ENCODE measurements around the gene PRR36.

Gene PRR36

DNA sequence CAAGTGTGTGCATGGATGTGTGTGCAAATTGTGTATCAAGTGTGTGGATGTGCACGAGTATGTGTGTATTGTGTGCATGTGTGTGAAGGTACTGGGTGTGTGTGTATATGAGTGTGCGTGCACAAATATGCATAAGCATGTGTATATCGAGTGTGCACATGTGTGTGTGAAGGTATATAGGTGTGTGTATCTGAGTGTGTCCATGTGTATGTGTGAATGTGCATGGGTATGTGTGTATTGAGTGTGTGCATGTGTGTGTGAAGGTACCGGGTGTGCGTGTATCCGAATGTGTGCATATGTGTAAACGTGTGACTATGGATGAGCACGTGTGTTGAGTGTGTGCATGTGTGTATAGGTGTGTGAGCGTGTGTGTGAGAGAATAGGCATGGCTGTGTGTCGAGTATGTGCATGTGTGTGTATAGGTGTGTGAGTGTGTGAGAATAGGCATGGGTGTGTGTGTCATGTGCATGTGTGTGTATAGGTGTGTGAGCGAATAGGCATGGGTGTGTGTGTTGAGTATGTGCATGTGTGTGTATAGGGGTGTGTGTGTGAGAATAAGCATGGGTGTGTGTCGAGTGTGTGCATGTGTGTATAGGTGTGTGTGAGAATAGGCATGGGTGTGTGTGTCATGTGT is 31.4 kb downstream of the PRR36 start:
- Mint-ChIP-seq H3K27ac (no peak overlapping the region), H3K36me3 (ENCODE audit: low read depth) (no peaks in the 10 kb centered on the region), H3K27me3 (ENCODE audit: low read depth, poor library complexity) (peaks cover 22% of the 10 kb centered on the region), H3K4me1 (no peaks in the 10 kb centered on the region), H3K9me3 (no peaks in the 10 kb centered on the region), H3K4me3 (no peak overlapping the region)
- TF ChIP-seq, protein P1, sequence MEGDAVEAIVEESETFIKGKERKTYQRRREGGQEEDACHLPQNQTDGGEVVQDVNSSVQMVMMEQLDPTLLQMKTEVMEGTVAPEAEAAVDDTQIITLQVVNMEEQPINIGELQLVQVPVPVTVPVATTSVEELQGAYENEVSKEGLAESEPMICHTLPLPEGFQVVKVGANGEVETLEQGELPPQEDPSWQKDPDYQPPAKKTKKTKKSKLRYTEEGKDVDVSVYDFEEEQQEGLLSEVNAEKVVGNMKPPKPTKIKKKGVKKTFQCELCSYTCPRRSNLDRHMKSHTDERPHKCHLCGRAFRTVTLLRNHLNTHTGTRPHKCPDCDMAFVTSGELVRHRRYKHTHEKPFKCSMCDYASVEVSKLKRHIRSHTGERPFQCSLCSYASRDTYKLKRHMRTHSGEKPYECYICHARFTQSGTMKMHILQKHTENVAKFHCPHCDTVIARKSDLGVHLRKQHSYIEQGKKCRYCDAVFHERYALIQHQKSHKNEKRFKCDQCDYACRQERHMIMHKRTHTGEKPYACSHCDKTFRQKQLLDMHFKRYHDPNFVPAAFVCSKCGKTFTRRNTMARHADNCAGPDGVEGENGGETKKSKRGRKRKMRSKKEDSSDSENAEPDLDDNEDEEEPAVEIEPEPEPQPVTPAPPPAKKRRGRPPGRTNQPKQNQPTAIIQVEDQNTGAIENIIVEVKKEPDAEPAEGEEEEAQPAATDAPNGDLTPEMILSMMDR (IDR thresholded peaks at IDR 0.05): no peak
- DNase-seq: no peak

DNA sequence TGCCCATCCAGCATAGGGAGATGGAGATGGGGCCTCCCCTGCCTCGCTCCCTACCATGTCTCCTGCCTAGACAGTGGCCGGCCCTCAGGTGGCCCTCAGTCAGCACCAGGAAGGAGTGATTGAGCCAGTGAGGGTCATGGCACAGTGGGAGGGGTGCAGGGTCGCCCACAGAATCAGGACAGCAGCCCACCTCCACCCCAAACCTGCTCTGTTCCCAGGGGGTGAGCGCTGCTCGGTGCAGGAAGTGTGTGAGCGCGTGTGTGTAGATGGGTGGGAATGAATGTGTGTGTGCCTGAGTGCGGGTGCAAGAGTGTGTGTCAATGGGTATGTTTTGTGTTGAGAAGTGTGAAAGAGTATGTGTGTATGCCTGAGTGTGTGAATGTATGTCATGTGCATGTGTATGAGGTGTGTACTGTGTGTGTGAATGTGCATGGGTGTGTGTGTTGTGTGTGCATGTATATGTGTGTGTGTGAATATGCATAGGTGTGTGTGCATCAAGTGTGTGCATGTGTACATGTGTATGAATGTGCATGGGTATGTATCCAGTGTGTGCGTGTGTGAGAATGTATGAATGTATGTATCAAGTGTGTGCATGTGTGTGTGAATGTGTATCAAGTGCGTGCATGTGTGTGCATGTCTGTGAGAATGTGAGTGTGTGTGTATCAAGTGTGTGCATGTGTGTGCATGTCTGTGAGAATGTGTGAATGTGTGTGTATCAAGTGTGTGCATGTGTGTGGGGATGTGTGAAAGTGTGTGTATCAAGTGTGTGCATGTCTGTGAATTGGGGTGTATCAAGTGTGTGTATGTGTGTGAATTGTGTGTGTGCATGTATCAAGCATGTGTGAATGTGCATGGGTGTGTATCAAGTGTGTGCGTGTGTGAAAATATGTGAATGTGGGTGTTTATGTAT is 32.2 kb downstream of the PRR36 start:
- Mint-ChIP-seq H3K27me3 (ENCODE audit: low read depth, poor library complexity) (peaks cover 25% of the 10 kb centered on the region), H3K36me3 (ENCODE audit: low read depth) (no peaks in the 10 kb centered on the region), H3K27ac (no peak overlapping the region), H3K4me1 (no peaks in the 10 kb centered on the region), H3K9me3 (no peaks in the 10 kb centered on the region), H3K4me3 (no peak overlapping the region)
- TF ChIP-seq, protein P1 (IDR thresholded peaks at IDR 0.05): no peak
- DNase-seq: no peak

DNA sequence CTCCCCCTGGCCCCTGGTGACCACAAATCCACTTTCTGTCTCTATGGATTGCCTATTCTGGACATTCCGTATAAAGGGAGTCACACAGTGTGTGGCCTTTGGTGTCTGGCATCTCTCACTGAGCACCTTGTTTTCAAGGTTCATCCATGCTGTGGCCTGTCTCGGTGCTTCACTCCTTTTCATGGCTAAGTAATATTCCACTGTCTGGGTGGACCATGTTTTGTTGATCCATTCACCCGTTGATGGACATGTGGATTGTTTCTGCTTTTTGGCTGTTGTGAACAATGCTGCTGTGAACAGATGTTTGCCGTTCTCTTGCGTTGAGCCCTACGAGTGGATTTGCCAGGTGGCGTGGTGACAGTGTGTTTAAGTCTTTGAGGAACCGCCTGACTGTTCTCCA is 33.6 kb downstream of the PRR36 start:
- H3K9me3 Mint-ChIP-seq: no peaks in the 10 kb centered on the region
- no peaks in the 10 kb centered on the region for H3K4me1 Mint-ChIP-seq
- no peaks in the 10 kb centered on the region for H3K36me3 Mint-ChIP-seq (ENCODE audit: low read depth)
- DNase-seq: no peak
- H3K27me3 Mint-ChIP-seq (ENCODE audit: low read depth, poor library complexity): peaks cover 28% of the 10 kb centered on the region
- no peak overlapping the region for H3K4me3 Mint-ChIP-seq
- no peak overlapping the region for H3K27ac Mint-ChIP-seq
- TF ChIP-seq, protein P1 (IDR thresholded peaks at IDR 0.05): no peak

DNA sequence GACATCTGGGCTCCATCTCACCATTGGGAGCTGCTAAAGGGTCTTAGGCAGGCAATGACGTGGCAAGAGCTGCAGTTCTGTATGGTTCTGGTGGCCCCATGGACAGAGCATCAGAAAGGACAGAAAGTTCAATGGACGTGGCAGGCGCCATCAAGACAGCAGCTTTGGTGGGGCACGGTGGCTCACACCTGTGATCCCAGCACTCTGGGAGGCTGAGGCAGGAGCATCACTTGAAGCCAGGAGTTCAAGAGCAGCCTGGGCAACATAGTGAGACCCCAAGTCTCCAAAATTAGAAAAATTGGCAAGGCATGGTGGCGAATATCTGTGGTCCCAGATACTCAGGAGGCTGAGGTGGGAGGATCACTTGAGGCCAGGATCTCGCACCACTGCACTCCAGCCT is 34.7 kb downstream of the PRR36 start:
- Mint-ChIP-seq H3K9me3 (no peaks in the 10 kb centered on the region), H3K36me3 (ENCODE audit: low read depth) (no peaks in the 10 kb centered on the region)
- TF ChIP-seq, protein P1 (IDR thresholded peaks at IDR 0.05): no peak

DNA sequence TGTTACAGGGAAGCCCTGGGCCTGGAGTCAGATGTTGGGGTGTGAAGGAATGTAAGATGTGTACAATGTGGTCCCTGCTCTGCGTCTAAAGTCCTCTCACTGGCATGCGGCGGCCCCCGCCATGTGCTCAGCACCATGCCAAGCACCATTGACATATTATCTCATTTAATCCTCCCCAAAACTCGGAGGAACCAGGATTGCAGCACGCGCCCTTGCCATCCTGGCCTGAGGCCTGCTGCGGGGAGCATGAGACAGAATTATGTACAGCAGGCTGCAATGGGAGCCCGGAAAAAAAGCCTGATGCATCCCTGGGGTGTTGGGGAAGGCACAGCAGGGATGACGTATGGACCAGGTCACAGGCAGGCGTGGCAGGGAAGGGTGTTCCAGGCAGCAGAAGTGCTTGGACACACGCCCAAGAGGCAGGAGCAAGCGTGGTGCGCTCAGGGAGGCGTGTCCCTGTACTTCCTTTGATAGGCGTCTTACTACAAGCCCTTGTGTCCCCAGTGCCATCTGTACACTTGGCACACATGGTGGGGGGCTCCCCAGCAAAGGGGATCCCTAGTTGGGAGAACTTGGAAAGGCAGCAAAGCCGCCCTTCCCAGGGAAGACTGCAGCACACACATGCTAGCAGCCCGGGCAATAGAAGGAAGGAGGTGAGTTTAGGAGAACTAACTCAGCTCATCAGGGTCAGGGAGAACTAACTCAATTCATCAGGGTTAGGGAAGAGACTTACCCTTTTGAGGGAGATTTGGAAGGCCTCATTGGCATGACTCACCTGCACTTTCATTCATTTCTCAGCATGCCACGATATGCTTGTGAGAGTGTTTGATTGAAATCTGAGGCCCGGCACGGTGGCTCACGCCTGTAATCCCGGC is 40.7 kb downstream of the PRR36 start:
- Mint-ChIP-seq H3K9me3 (peaks cover 4% of the 10 kb centered on the region), H3K27me3 (ENCODE audit: low read depth, poor library complexity) (peaks cover 33% of the 10 kb centered on the region), H3K4me3 (no peak overlapping the region), H3K27ac (peak overlapping the region; percentile 29), H3K4me1 (peaks cover 19% of the 10 kb centered on the region), H3K36me3 (ENCODE audit: low read depth) (no peaks in the 10 kb centered on the region)
- DNase-seq: no peak
- TF ChIP-seq, protein P1 (IDR thresholded peaks at IDR 0.05): no peak

More for the DNA sequence above, 34.7 kb downstream of the PRR36 start:
- no peak overlapping the region for H3K27ac Mint-ChIP-seq
- H3K27me3 Mint-ChIP-seq (ENCODE audit: low read depth, poor library complexity): peaks cover 26% of the 10 kb centered on the region
- DNase-seq: no peak
- H3K4me1 Mint-ChIP-seq: no peaks in the 10 kb centered on the region
- no peak overlapping the region for H3K4me3 Mint-ChIP-seq

Measured in nephron progenitor cell (in vitro differentiated cells).